ENCODE results near the gene PAQR7.

DNA sequence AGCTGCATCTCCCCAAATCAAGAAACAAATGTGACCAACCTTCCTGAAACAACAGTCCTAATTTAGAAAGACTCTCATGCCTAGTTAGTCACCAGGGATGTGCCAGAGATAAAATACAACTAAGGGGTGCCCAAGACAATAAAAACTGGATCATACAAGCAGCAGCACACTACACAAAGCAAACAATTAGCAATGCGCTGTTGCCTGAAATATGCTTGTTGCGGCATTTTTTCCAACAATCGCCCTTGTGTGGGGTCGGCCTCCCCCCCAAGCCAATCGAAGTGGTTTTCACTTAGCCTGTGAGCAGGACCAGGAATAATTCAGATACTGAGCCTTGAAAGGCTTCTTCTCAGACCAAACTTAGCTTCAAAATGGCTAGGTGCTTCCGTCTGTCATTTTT lies 32.1 kb upstream of the PAQR7 start:
- TF ChIP-seq, protein P1, sequence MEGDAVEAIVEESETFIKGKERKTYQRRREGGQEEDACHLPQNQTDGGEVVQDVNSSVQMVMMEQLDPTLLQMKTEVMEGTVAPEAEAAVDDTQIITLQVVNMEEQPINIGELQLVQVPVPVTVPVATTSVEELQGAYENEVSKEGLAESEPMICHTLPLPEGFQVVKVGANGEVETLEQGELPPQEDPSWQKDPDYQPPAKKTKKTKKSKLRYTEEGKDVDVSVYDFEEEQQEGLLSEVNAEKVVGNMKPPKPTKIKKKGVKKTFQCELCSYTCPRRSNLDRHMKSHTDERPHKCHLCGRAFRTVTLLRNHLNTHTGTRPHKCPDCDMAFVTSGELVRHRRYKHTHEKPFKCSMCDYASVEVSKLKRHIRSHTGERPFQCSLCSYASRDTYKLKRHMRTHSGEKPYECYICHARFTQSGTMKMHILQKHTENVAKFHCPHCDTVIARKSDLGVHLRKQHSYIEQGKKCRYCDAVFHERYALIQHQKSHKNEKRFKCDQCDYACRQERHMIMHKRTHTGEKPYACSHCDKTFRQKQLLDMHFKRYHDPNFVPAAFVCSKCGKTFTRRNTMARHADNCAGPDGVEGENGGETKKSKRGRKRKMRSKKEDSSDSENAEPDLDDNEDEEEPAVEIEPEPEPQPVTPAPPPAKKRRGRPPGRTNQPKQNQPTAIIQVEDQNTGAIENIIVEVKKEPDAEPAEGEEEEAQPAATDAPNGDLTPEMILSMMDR (conservative IDR thresholded peaks at IDR 0.05; ENCODE audit: low read depth, low read length): no peak
- no peak for TF ChIP-seq EZH2 (IDR thresholded peaks at IDR 0.05; ENCODE audit: low read length, unreplicated experiment)
- TF ChIP-seq EZH2phosphoT487 (IDR thresholded peaks at IDR 0.05; ENCODE audit: borderline replicate concordance, low read length): no peak

Data from PC-3 (cell line).